Measurements from ENCODE around the gene CDH4.

DNA sequence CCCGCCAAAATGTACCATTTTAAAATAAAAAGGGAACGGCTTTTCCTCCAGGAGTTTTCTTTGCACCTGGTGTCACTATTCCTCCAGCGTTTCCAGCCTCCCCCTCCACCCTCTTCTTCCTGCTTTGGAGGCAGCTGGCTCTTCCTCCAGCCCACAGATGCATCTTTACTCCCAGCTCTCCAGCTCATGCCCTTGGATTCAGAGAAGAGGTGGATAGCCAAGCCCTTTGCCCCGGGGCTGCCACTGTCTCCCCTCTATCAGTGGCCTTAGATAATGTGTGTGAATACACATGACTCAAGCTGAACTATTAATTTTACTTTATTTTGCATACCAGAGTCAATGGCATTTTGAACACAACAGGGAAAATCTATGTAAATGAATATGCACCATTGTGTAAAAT, 15.3 kb upstream of the CDH4 start:
- no peak for TF ChIP-seq EZH2 (IDR thresholded peaks at IDR 0.05; ENCODE audit: borderline replicate concordance, low read depth, low read length, severe bottlenecking)
- TF ChIP-seq POLR2A (IDR thresholded peaks at IDR 0.05; ENCODE audit: low read depth, low read length) = no peak
- no peak for TF ChIP-seq CTCF (IDR thresholded peaks at IDR 0.05; ENCODE audit: extremely low read depth in 1 of 2, insufficient read depth in 1 of 2, low read depth in 1 of 2, low read length in 2 of 2)

All from endothelial cell of umbilical vein (primary cell).